ENCODE results near the gene UBXN4. TPM values are rescaled to one million over a fixed set of nuclear protein-coding genes. Genes with fewer than 3 reads are reported as not detected.

The UBXN4 gene
- total RNA-seq, 4 donors from 2014 or later, result 54.8 to 85.1 (median 77.0) TPM

- Histone ChIP-seq H3K27ac (no peak overlapping the region), H3K9me3 (no peaks in the 10 kb centered on the region), H3K4me1 (no peaks in the 10 kb centered on the region), H3K36me3 (no peaks in the 10 kb centered on the region), H3K4me3 (no peak overlapping the region), H3K27me3 (no peaks in the 10 kb centered on the region)
- intact Hi-C loops (cut with DNase I; ENCODE audit: low total_unique reads) (no loop called here), in situ Hi-C loops (cut with MboI; ENCODE audit: low sequenced_read_pairs in 4 of 4) (no loop called here)
- TF ChIP-seq POLR2A (IDR thresholded peaks at IDR 0.05) (no peak), CTCF (IDR thresholded peaks at IDR 0.05 in 4 of 5, conservative IDR thresholded peaks at IDR 0.05 in 1 of 5) (no peak)
- DNase-seq, result no peak
- ATAC-seq, result no peak
Observed at GRCh38 chr2:135831180-135831812, 89.6 kb downstream of the UBXN4 start.

DNA sequence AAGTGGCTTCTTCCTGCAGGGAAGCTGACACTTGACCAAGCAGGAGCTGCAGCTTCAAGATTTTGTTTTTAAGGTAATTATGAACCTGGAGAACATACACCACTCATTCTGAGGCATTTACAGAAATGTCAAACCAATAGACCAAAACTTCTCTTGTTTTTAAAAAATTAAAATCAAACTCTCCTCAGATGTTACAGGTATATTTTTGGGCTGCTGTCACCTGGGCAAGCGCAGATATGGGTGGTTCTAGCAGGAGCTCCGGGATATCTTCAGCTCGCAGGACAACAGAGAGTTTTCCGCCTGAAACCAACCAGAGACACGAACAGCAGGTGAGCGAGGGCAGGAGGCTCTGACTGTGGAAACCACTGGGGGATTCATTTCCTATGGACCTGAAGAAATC, 91.2 kb downstream of the UBXN4 start:
- no peak for DNase-seq
- intact Hi-C loops (cut with DNase I; ENCODE audit: low total_unique reads), result no loop called here
- no peak for ATAC-seq

More for the DNA sequence above, 91.2 kb downstream of the UBXN4 start:
- no peak for TF ChIP-seq POLR2A (IDR thresholded peaks at IDR 0.05)
- no peak for TF ChIP-seq CTCF (IDR thresholded peaks at IDR 0.05 in 4 of 5, conservative IDR thresholded peaks at IDR 0.05 in 1 of 5)
- Histone ChIP-seq H3K27me3 (no peaks in the 10 kb centered on the region), H3K36me3 (no peaks in the 10 kb centered on the region), H3K27ac (no peak overlapping the region), H3K4me1 (no peaks in the 10 kb centered on the region), H3K9me3 (no peaks in the 10 kb centered on the region), H3K4me3 (no peak overlapping the region)
- in situ Hi-C loops (cut with MboI; ENCODE audit: low sequenced_read_pairs in 4 of 4), result no loop called here

Other genes starting within 250 kb of the UBXN4 start
- 1 to 10 TPM; 1.9 to 4.8 (median 2.9) TPM for gene ZRANB3, start 210.6 kb upstream of the UBXN4 start, total RNA-seq
- 10 to 100 TPM; 13.5 to 35.7 (median 19.1) TPM for gene R3HDM1, start 210.4 kb upstream of the UBXN4 start, total RNA-seq
- gene LCT, start 95.3 kb downstream of the UBXN4 start, total RNA-seq, result under 1 TPM in 1 of 4 donors, not detected in 3; 0.13 TPM
- gene MCM6, start 134.6 kb downstream of the UBXN4 start, total RNA-seq, result 1 to 10 TPM; 4.2 to 6.3 (median 4.8) TPM
- 10 to 100 TPM; 86.2 to 97.2 (median 89.8) TPM for gene DARS1, start 243.8 kb downstream of the UBXN4 start, total RNA-seq

Data from gastrocnemius medialis (tissue), 4 donors.